Effector CD4-positive, alpha-beta T cell (primary cell): Measurements from ENCODE around the gene AGPAT2.
"Not testable (repeated sequence)": the region's sequence is repeated elsewhere in the genome, so short reads cannot be mapped to it uniquely, and the experiment has no call there.

Source experiments
- DNase-seq: peaks from one replicate; pipeline ENCODE4 v3.0.0-alpha.2; 2020

The AGPAT2 gene

GRCh38 chr9:136645352-136645902, 41.8 kb downstream of the AGPAT2 start:
- no peak for DNase-seq

- DNase-seq = peak; percentile 47
These were observed 42.5 kb downstream of the AGPAT2 start for GRCh38 chr9:136644593-136645351.

GRCh38 chr9:136644343-136644592, 43.0 kb downstream of the AGPAT2 start:
- no peak for DNase-seq

- DNase-seq = no peak
These were observed 43.5 kb downstream of the AGPAT2 start for GRCh38 chr9:136643596-136644342.

GRCh38 chr9:136642439-136642921, 44.8 kb downstream of the AGPAT2 start:
- no peak for DNase-seq

- no peak for DNase-seq
These were observed 46.8 kb downstream of the AGPAT2 start for GRCh38 chr9:136640171-136641111.

GRCh38 chr9:136634904-136635303, 52.4 kb downstream of the AGPAT2 start:
- no peak for DNase-seq

- DNase-seq = not testable (repeated sequence)
These were observed 54.7 kb downstream of the AGPAT2 start for GRCh38 chr9:136632491-136633106.

- DNase-seq = not testable (repeated sequence)
These were observed 55.2 kb downstream of the AGPAT2 start for GRCh38 chr9:136632072-136632471.

GRCh38 chr9:136631038-136632000, 55.9 kb downstream of the AGPAT2 start:
- peak; percentile 79 for DNase-seq

- no peak for DNase-seq
These were observed 56.6 kb downstream of the AGPAT2 start for GRCh38 chr9:136630662-136630992.

- DNase-seq = peak; percentile 38
These were observed 57.2 kb downstream of the AGPAT2 start for GRCh38 chr9:136629879-136630661.

GRCh38 chr9:136629001-136629878, 58.0 kb downstream of the AGPAT2 start:
- no peak for DNase-seq

GRCh38 chr9:136628268-136628667, 59.0 kb downstream of the AGPAT2 start:
- DNase-seq = no peak

GRCh38 chr9:136627703-136628102, 59.6 kb downstream of the AGPAT2 start:
- no peak for DNase-seq

GRCh38 chr9:136626740-136627642, 60.3 kb downstream of the AGPAT2 start:
- no peak for DNase-seq

- DNase-seq = no peak
These were observed 61.1 kb downstream of the AGPAT2 start for GRCh38 chr9:136626066-136626725.
